Fibroblast of pulmonary artery (primary cell): Measurements from ENCODE around the gene MSL3B.

Experiments used
- DNase-seq: peaks from one replicate; pipeline ENCODE4 v3.0.0-alpha.2; 2010; ENCODE audit warnings: low read depth
- H3K4me3 ChIP-seq: replicated peaks from 2 replicates; pipeline ENCODE4 v1.5.1; 2011; ENCODE audit warnings: low read depth, mild to moderate bottlenecking, control low read depth, low read length, moderate library complexity
- CTCF ChIP-seq: IDR thresholded peaks from 2 replicates; pipeline ENCODE4 v1.5.1; 2011; ENCODE audit warnings: mild to moderate bottlenecking, control low read depth, low read length, inconsistent platforms; ENCODE audit errors: missing control alignments

Gene MSL3B

GRCh38 chr2:233853353-233853752 lies 14.8 kb downstream of the MSL3B start:
- no peak for DNase-seq
- no peak for TF ChIP-seq CTCF
- H3K4me3 ChIP-seq, result peak overlapping the region; percentile 89

GRCh38 chr2:233852056-233852455 lies 16.1 kb downstream of the MSL3B start:
- peak; percentile 16 for DNase-seq
- H3K4me3 ChIP-seq, result no peak overlapping the region
- TF ChIP-seq CTCF, result no peak

- H3K4me3 ChIP-seq, result no peak overlapping the region
- DNase-seq, result no peak
- TF ChIP-seq CTCF, result no peak
Observed at GRCh38 chr2:233851169-233851568, 17.0 kb downstream of the MSL3B start.

- H3K4me3 ChIP-seq, result no peak overlapping the region
- no peak for TF ChIP-seq CTCF
- no peak for DNase-seq
Observed at GRCh38 chr2:233850745-233851144, 17.4 kb downstream of the MSL3B start.

GRCh38 chr2:233849607-233850271 lies 18.4 kb downstream of the MSL3B start:
- no peak overlapping the region for H3K4me3 ChIP-seq
- DNase-seq, result no peak
- TF ChIP-seq CTCF, result no peak

GRCh38 chr2:233848276-233848675 lies 19.9 kb downstream of the MSL3B start:
- no peak overlapping the region for H3K4me3 ChIP-seq
- TF ChIP-seq CTCF, result no peak
- no peak for DNase-seq

GRCh38 chr2:233847248-233847898 lies 20.8 kb downstream of the MSL3B start:
- no peak for DNase-seq
- H3K4me3 ChIP-seq, result no peak overlapping the region
- TF ChIP-seq CTCF, result no peak
